AG04450 (cell line): Measurements from ENCODE around the gene TRIM27. TPM values are rescaled to one million over a fixed set of nuclear protein-coding genes. Genes with fewer than 3 reads are reported as not detected.

Experiments
- CTCF ChIA-PET: fragments of 300-600, 350-600 bp; formaldehyde crosslinking; extraction: SDS; loops from one replicate; lab custom pipeline; 2022; ENCODE audit warnings: antibody characterized with exemption, inconsistent platforms; lab: Charles Lee
- POLR2A ChIA-PET: fragments of 350-600 bp; formaldehyde crosslinking; extraction: SDS; loops from one replicate; lab custom pipeline; 2021; ENCODE audit warnings: antibody characterized with exemption, inconsistent platforms; lab: Yijun Ruan, JAX
- DNase-seq: peaks from one replicate; pipeline ENCODE4 v3.0.0-alpha.2; 2011; ENCODE audit warnings: low read depth, low spot score
- H3K27ac ChIP-seq: one replicate; pipeline ENCODE4 v1.5.1; 2012; ENCODE audit warnings: low read depth, low read length, control low read depth
- H3K27me3 ChIP-seq: one replicate; pipeline ENCODE4 v1.6.0; 2012; ENCODE audit warnings: low read length; ENCODE audit not compliant: control insufficient read depth, insufficient read depth
- H3K4me3 ChIP-seq: 2 replicates; pipeline ENCODE4 v1.5.1; 2011; ENCODE audit warnings: mild to moderate bottlenecking, low read depth, low read length, control low read depth
- H3K9me3 ChIP-seq: 2 replicates; pipeline ENCODE4 v1.5.1; 2012; ENCODE audit warnings: low read length; ENCODE audit not compliant: control insufficient read depth, insufficient read depth
- polyA plus RNA-seq: library from polyadenylated mRNA; depleted of rRNA; stranded (reverse); fragments of >200 nt; gene quantifications from 2 replicates; pipeline ENCODE4 v1.2.3, GENCODE V29; 2011
- TF ChIP-seq, protein P1 (sequence below): IDR thresholded peaks from 2 replicates; pipeline ENCODE4 v1.5.1; 2011; ENCODE audit warnings: low read depth, low read length, control low read depth, inconsistent platforms

TRIM27 gene
- polyA plus RNA-seq, 1 experiment: 73.8 TPM

DNA sequence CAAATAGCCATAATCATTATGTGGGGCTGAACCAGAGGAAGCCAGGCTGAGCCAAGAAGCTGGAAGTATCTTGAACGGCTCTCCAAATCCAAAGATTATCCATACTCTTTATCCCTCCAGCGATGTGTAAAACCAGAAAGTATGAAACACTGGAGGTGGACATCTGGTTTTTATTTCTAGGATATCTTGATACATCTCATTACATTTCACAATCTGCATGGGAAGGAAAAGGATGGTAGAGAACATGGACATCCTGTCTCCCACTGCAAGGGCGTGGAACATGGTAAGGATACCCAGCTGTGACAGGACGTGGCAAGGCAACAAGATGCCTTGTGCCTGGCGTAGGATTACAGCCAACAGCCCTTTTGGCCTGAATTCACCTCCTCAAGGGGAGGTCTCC is 20.1 kb downstream of the TRIM27 start:
- H3K27ac ChIP-seq: no peak overlapping the region
- ChIA-PET CTCF (no interaction called here), POLR2A (no interaction called here)
- TF ChIP-seq, protein P1, sequence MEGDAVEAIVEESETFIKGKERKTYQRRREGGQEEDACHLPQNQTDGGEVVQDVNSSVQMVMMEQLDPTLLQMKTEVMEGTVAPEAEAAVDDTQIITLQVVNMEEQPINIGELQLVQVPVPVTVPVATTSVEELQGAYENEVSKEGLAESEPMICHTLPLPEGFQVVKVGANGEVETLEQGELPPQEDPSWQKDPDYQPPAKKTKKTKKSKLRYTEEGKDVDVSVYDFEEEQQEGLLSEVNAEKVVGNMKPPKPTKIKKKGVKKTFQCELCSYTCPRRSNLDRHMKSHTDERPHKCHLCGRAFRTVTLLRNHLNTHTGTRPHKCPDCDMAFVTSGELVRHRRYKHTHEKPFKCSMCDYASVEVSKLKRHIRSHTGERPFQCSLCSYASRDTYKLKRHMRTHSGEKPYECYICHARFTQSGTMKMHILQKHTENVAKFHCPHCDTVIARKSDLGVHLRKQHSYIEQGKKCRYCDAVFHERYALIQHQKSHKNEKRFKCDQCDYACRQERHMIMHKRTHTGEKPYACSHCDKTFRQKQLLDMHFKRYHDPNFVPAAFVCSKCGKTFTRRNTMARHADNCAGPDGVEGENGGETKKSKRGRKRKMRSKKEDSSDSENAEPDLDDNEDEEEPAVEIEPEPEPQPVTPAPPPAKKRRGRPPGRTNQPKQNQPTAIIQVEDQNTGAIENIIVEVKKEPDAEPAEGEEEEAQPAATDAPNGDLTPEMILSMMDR: no peak
- H3K9me3 ChIP-seq: no peaks in the 10 kb centered on the region; the same call in 1 of the 2 replicates
- no peak overlapping the region for H3K4me3 ChIP-seq
- DNase-seq: no peak
- no peaks in the 10 kb centered on the region for H3K27me3 ChIP-seq

DNA sequence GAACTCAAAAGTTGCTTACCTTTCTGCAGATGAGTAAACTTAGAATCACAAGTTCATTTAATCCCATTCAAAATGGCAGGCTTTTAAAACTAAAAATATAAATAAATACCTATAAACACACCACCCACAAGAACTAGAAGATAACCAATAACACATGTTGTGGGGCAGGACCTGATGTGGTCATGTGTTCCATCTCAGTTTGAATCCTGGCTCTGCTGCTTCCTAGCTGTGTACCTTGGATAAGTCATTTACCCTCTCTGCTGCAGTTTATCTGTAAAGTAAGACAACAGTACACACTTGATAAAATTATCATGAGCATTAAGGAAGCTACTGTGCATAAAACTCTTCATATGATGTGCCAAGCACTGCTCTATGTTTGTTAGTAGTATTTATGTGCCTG is 22.0 kb downstream of the TRIM27 start:
- no peaks in the 10 kb centered on the region; the same call in 1 of the 2 replicates for H3K9me3 ChIP-seq
- DNase-seq: no peak
- H3K27ac ChIP-seq: no peak overlapping the region
- POLR2A ChIA-PET: no interaction called here
- CTCF ChIA-PET: no interaction called here
- H3K4me3 ChIP-seq: no peak overlapping the region
- TF ChIP-seq, protein P1: no peak
- no peaks in the 10 kb centered on the region for H3K27me3 ChIP-seq

DNA sequence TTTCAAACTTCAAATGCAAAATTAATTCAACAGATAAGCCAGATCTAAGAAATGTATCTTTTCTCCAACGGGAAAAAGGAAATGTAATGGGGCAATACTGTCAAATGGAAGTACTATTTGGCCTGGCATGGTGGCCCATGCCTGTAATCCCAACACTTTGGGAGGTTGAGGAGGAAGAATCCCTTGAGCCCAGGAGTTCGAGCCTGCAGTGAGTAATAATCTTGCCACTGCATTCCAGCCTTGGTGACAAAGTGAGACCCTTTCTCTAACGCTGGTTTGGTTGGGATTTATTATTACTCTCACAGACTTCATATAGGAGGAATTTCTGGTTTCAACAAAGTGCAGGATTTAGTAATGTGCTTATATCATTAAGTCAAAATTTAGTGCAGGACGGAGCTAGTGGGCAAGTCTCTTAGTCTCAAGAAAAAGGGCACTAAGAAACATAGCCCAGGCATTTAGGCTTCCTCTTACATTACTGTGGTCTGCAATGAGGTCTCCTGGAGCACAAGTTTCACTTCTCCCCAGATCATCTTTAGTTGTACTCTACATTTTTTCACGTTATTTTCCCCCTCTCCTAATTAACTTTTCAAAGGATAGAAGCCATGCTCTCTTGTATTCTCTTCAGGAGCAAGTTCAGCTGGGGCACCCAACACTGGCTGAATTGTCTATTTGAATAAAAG is 23.1 kb downstream of the TRIM27 start:
- ChIA-PET POLR2A (interaction anchor here (1.0 kb wide), 1 partner anchor 22 kb away, joined by 4 read pairs; no protein-coding TSS in a partner anchor), CTCF (no interaction called here)
- no peaks in the 10 kb centered on the region; the same call in 1 of the 2 replicates for H3K9me3 ChIP-seq
- TF ChIP-seq, protein P1: no peak
- H3K27me3 ChIP-seq: no peaks in the 10 kb centered on the region
- no peak overlapping the region for H3K27ac ChIP-seq
- no peak for DNase-seq
- H3K4me3 ChIP-seq: no peak overlapping the region

DNA sequence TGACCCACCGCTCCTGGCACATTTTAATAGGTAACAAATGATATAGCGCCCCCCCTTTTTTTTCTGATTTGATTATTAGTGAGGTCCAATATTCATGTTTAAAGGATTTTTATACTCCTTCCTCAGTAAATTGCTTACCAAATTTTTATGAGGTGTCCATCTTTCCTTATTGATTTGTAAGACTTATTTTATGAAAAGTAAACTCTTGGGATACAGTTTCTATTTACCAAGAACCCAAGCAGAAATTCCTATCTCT is 25.1 kb downstream of the TRIM27 start:
- H3K27ac ChIP-seq: no peak overlapping the region
- CTCF ChIA-PET: interaction anchor here (1.0 kb wide), 1 partner anchor 26 kb away, joined by 4 read pairs; no protein-coding TSS in a partner anchor

DNA sequence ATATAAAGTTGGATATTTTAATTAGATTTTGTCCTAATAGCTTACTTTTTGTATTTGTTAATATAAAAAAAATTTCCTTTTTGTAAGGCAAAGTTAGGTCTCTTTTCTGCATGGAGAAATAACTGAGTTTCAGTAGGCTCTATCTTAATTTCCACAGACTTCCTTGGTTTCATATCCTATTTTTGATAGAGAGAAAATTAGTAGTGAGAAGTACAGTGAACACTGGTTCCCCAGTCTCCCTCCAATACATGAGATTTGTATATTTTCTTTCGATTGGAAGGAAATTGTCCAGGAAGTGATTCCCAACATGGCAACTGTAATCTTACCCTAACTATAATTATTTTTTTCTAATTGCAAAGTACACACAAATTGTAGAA is 26.4 kb downstream of the TRIM27 start:
- no peak for DNase-seq
- CTCF ChIA-PET: interaction anchor here (1.4 kb wide), 1 partner anchor 82 kb away, joined by 4 read pairs; no protein-coding TSS in a partner anchor
- no peaks in the 10 kb centered on the region; the same call in 1 of the 2 replicates for H3K9me3 ChIP-seq
- TF ChIP-seq, protein P1: no peak
- H3K4me3 ChIP-seq: peak overlapping the region; percentile 79
- POLR2A ChIA-PET: interaction anchor here (1.5 to 2.8 kb wide), 2 partner anchors 10 to 26 kb away, joined by 4 to 30 read pairs; partner anchors contain the start of gene TRIM27
- H3K27me3 ChIP-seq: no peaks in the 10 kb centered on the region
- H3K27ac ChIP-seq: peak overlapping the region; percentile 98

More for the DNA sequence above, 25.1 kb downstream of the TRIM27 start:
- POLR2A ChIA-PET: interaction anchor here (0.8 kb wide), 1 partner anchor 24 kb away, joined by 3 read pairs; no protein-coding TSS in a partner anchor
- no peak for DNase-seq
- Histone ChIP-seq H3K27me3 (no peaks in the 10 kb centered on the region), H3K9me3 (no peaks in the 10 kb centered on the region; the same call in 1 of the 2 replicates), H3K4me3 (no peak overlapping the region)
- TF ChIP-seq, protein P1: no peak
